DND-41 (cell line): ENCODE measurements around the gene LIG1.

ENCODE experiments used
- ATAC-seq: fragments of 200-7000 bp; cut with Tn5 transposase; 3 replicates; pipeline ENCODE4 v1.9.1; 2021; ENCODE audit warnings: low read depth; ENCODE audit not compliant: insufficient read depth
- DNase-seq: peaks from one replicate; pipeline ENCODE4 v3.0.0-alpha.2; 2020
- H2AFZ ChIP-seq: 2 replicates; pipeline ENCODE4 v1.6.0; 2012; ENCODE audit warnings: low read depth, low read length
- H3K27ac ChIP-seq: 2 replicates; pipeline ENCODE4 v1.5.1; 2012; ENCODE audit warnings: low read length, inconsistent platforms
- H3K27me3 ChIP-seq: fragments of 200-600 bp; sonication (generic); 2 replicates; pipeline ENCODE4 v1.6.0; 2012; ENCODE audit warnings: low read length, mild to moderate bottlenecking, inconsistent platforms; ENCODE audit not compliant: insufficient read depth, poor library complexity
- H3K36me3 ChIP-seq: 2 replicates; pipeline ENCODE4 v1.5.1; 2012; ENCODE audit warnings: low read length, inconsistent platforms; ENCODE audit not compliant: insufficient read depth
- H3K4me1 ChIP-seq: 2 replicates; pipeline ENCODE4 v1.5.1; 2012; ENCODE audit warnings: mild to moderate bottlenecking, low read length; ENCODE audit not compliant: insufficient read depth
- H3K4me2 ChIP-seq: 2 replicates; pipeline ENCODE4 v1.6.0; 2012; ENCODE audit warnings: mild to moderate bottlenecking, moderate library complexity, low read length, inconsistent platforms; ENCODE audit not compliant: insufficient read depth
- H3K4me3 ChIP-seq, 2 experiments: fragments of 200-600 bp in 1 of 2; shearing (Covaris generic) in 1 of 2; 2 replicates each; pipeline ENCODE4 v1.5.1; 2012 to 2016; ENCODE audit warnings: inconsistent platforms in 2 of 2, low read length in 2 of 2, mild to moderate bottlenecking in 2 of 2, low read depth in 1 of 2, moderate library complexity in 1 of 2
- H3K79me2 ChIP-seq: 2 replicates; pipeline ENCODE4 v1.6.0; 2012; ENCODE audit warnings: low read length, inconsistent platforms; ENCODE audit not compliant: insufficient read depth
- H3K9ac ChIP-seq: 2 replicates; pipeline ENCODE4 v1.6.0; 2012; ENCODE audit warnings: low read depth, mild to moderate bottlenecking, inconsistent platforms, low read length, moderate library complexity
- H3K9me3 ChIP-seq: 2 replicates; pipeline ENCODE4 v1.5.1; 2012; ENCODE audit warnings: low read length, moderate library complexity, mild to moderate bottlenecking, inconsistent platforms; ENCODE audit not compliant: insufficient read depth, severe bottlenecking
- H4K20me1 ChIP-seq: 2 replicates; pipeline ENCODE4 v1.6.0; 2012; ENCODE audit warnings: low read length; ENCODE audit not compliant: insufficient read depth
- CTCF ChIP-seq: IDR thresholded peaks from 2 replicates; pipeline ENCODE4 v1.5.1; 2012; ENCODE audit warnings: borderline replicate concordance, low read length, moderate library complexity, mild to moderate bottlenecking; ENCODE audit not compliant: poor library complexity, severe bottlenecking; ENCODE audit errors: extremely low read depth
- EZH2 ChIP-seq: IDR thresholded peaks from 3 replicates; pipeline ENCODE4 v1.6.1; 2012; ENCODE audit warnings: borderline replicate concordance, low read depth, mild to moderate bottlenecking, moderate library complexity, low read length, inconsistent platforms; ENCODE audit not compliant: severe bottlenecking

Gene LIG1

GRCh38 chr19:48210005-48210404, 39.9 kb upstream of the LIG1 start:
- no peak overlapping the region for H3K4me2 ChIP-seq
- H3K27ac ChIP-seq, result no peak overlapping the region

GRCh38 chr19:48206397-48207093, 36.4 kb upstream of the LIG1 start:
- TF ChIP-seq EZH2 (no peak), CTCF (no peak)
- Histone ChIP-seq H2AFZ (no peak overlapping the region), H3K79me2 (peaks cover 30% of the 10 kb centered on the region), H3K9me3 (no peaks in the 10 kb centered on the region), H3K27me3 (no peaks in the 10 kb centered on the region), H3K9ac (no peak overlapping the region), H3K4me1 (peaks cover 29% of the 10 kb centered on the region), H4K20me1 (no peaks in the 10 kb centered on the region), H3K4me3 (no peak overlapping the region), H3K4me2 (no peak overlapping the region), H3K36me3 (peaks cover 19% of the 10 kb centered on the region; the same call in 1 of the 2 replicates), H3K27ac (no peak overlapping the region)
- ATAC-seq (no peak), DNase-seq (no peak)

More at GRCh38 chr19:48210005-48210404, 39.9 kb upstream of the LIG1 start:
- no peaks in the 10 kb centered on the region for H3K27me3 ChIP-seq
- H3K9me3 ChIP-seq, result no peaks in the 10 kb centered on the region
- no peaks in the 10 kb centered on the region for H4K20me1 ChIP-seq
- H3K4me3 ChIP-seq, result no peak overlapping the region
- no peak for DNase-seq
- ATAC-seq, result no peak
- peaks cover 12% of the 10 kb centered on the region for H3K79me2 ChIP-seq
- H2AFZ ChIP-seq, result no peak overlapping the region
- H3K36me3 ChIP-seq, result peaks cover 37% of the 10 kb centered on the region
- H3K4me1 ChIP-seq, result peaks cover 7% of the 10 kb centered on the region
- H3K9ac ChIP-seq, result no peak overlapping the region
- TF ChIP-seq CTCF, result no peak
- TF ChIP-seq EZH2, result no peak

GRCh38 chr19:48203794-48204628, 33.9 kb upstream of the LIG1 start:
- peak; percentile 96 for DNase-seq
- Histone ChIP-seq H3K79me2 (peaks cover 30% of the 10 kb centered on the region), H3K4me2 (peak overlapping the region; percentile 91), H4K20me1 (no peaks in the 10 kb centered on the region), H2AFZ (peak overlapping the region; percentile 90), H3K36me3 (peaks cover 14% of the 10 kb centered on the region; the same call in 1 of the 2 replicates), H3K4me1 (peaks cover 29% of the 10 kb centered on the region), H3K9ac (peak overlapping the region; percentile 68), H3K9me3 (no peaks in the 10 kb centered on the region), H3K27ac (peak overlapping the region; percentile 90), H3K4me3 (peak overlapping the region; percentile 68 to 76), H3K27me3 (no peaks in the 10 kb centered on the region)
- peak; percentile 99 for ATAC-seq
- TF ChIP-seq CTCF (peak; percentile 14), EZH2 (no peak)
